Fibroblast of mammary gland (primary cell): Measurements from ENCODE around the gene ZNF385D.
A peak's percentile ranks its signal among the peaks of the same experiment; 100 is the strongest.

Experiments used
- DNase-seq: peaks from one replicate; pipeline ENCODE4 v3.0.0-alpha.2; 2010; ENCODE audit warnings: low read depth
- H3K4me3 ChIP-seq: 2 replicates; pipeline ENCODE4 v1.5.1; 2011; ENCODE audit warnings: low read depth, mild to moderate bottlenecking, low read length, moderate library complexity; ENCODE audit not compliant: control insufficient read depth
- CTCF ChIP-seq: conservative IDR thresholded peaks from 2 replicates; pipeline ENCODE4 v1.5.1; 2011; ENCODE audit warnings: low read depth, low read length, inconsistent platforms; ENCODE audit not compliant: control insufficient read depth, insufficient read depth

Gene ZNF385D

GRCh38 chr3:21641959-21642358, 109.1 kb downstream of the ZNF385D start:
- DNase-seq, result no peak
- no peak overlapping the region for H3K4me3 ChIP-seq
- no peak for TF ChIP-seq CTCF

- H3K4me3 ChIP-seq, result no peak overlapping the region
- TF ChIP-seq CTCF, result no peak
- DNase-seq, result no peak
Measured at GRCh38 chr3:21638488-21638887, 112.5 kb downstream of the ZNF385D start.

DNA sequence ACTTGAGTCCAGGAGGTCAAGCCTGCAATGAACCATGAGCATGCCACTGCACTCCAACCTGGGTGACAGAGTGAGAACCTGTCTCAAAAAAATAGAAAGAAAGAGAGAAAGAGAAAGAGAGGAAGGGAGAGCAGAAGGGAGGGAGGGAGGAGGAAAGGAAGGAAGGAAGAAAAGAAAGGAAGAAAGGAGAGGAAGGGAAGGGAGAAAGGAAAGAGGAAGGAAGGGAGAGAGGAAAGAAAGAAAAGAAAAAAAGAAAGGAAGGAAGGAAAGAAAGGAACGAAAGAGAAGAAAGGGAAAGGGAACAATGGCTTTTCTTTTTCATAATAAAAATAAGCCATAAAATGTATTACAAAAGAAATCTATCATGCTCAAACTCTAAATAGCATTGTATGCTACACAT, 116.9 kb downstream of the ZNF385D start:
- no peak for DNase-seq
- no peak for TF ChIP-seq CTCF
- no peak overlapping the region for H3K4me3 ChIP-seq

GRCh38 chr3:21624524-21624923, 126.5 kb downstream of the ZNF385D start:
- no peak for TF ChIP-seq CTCF
- no peak overlapping the region for H3K4me3 ChIP-seq
- peak; percentile 81 for DNase-seq

DNA sequence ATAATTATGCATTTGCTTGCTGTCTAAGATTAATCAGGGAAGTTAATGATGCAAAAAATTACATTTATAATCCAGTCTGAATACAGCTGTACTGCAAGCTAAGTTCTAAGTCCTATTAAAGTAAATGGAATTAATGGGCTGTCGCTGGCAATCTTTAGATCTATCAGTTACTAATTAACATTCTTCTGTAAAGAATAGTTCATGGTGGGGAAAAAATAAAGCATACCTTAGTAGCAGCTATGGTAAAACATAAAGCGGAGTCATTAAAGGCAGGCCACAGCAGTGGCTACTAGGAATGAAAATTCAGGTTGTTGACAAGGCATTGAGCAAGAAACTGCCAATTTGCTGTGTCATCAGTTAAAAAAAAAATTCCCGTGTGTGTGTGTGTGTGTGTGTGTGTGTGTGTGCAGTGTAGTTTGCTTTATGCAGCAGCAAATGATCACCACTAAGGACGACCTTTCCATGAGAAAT, 129.8 kb downstream of the ZNF385D start:
- no peak for TF ChIP-seq CTCF
- H3K4me3 ChIP-seq, result no peak overlapping the region
- DNase-seq, result peak; percentile 91

- TF ChIP-seq CTCF, result no peak
- no peak overlapping the region for H3K4me3 ChIP-seq
- peak; percentile 19 for DNase-seq
Measured at GRCh38 chr3:21620511-21621155, 130.4 kb downstream of the ZNF385D start.

- no peak for DNase-seq
- H3K4me3 ChIP-seq, result no peak overlapping the region
- no peak for TF ChIP-seq CTCF
Measured at GRCh38 chr3:21618695-21619094, 132.3 kb downstream of the ZNF385D start.
